NCI-H345 treated with DMSO at 0.1 percent for 48 hours (cell line): ENCODE data around the gene METTL2A.
"Not testable (repeated sequence)": the region's sequence is repeated elsewhere in the genome, so short reads cannot be mapped to it uniquely, and the experiment has no call there.

Experiments
- DNase-seq: peaks from one replicate; lab custom pipeline; 2025; ENCODE audit not compliant: unreplicated experiment; lab: John Stamatoyannopoulos, UW

METTL2A gene

GRCh38 chr17:62423647-62424461 lies at the start of gene METTL2A:
METTL2A (plus strand) TSS chr17:62423897; CDS start chr17:62423903, 6 bp downstream.
- DNase-seq, result peak; percentile 87

GRCh38 chr17:62380253-62380652 lies 43.4 kb upstream of the METTL2A start, which contains the start of gene EFCAB3:
EFCAB3 (plus strand) TSS chr17:62380553; CDS start chr17:62382980, 2,427 bp downstream.
- DNase-seq, result no peak

- no peak for DNase-seq
These were observed 42.1 kb upstream of the METTL2A start for GRCh38 chr17:62381561-62381960.

GRCh38 chr17:62388856-62389255 lies 34.8 kb upstream of the METTL2A start:
- no peak for DNase-seq

GRCh38 chr17:62392908-62393307 lies 30.8 kb upstream of the METTL2A start:
- no peak for DNase-seq

GRCh38 chr17:62398891-62399290 lies 24.8 kb upstream of the METTL2A start:
- DNase-seq, result no peak

- no peak for DNase-seq
These were observed 18.2 kb upstream of the METTL2A start for GRCh38 chr17:62405451-62405850.

- DNase-seq, result not testable (repeated sequence)
These were observed 10.6 kb upstream of the METTL2A start for GRCh38 chr17:62413090-62413489.

GRCh38 chr17:62426214-62426613 lies 2.5 kb downstream of the METTL2A start:
- not testable (repeated sequence) for DNase-seq

- not testable (repeated sequence) for DNase-seq
These were observed 11.6 kb downstream of the METTL2A start for GRCh38 chr17:62435251-62435650.

- not testable (repeated sequence) for DNase-seq
These were observed 17.5 kb downstream of the METTL2A start for GRCh38 chr17:62441181-62441580.

- DNase-seq, result no peak
These were observed 20.4 kb downstream of the METTL2A start for GRCh38 chr17:62444063-62444462.

GRCh38 chr17:62445791-62446190 lies 22.1 kb downstream of the METTL2A start:
- DNase-seq, result not testable (repeated sequence)

- DNase-seq, result not testable (repeated sequence)
These were observed 28.5 kb downstream of the METTL2A start for GRCh38 chr17:62452195-62452594.

GRCh38 chr17:62453041-62453440 lies 29.3 kb downstream of the METTL2A start:
- not testable (repeated sequence) for DNase-seq

- not testable (repeated sequence) for DNase-seq
These were observed 30.0 kb downstream of the METTL2A start for GRCh38 chr17:62453656-62454055.

GRCh38 chr17:62454111-62454510 lies 30.4 kb downstream of the METTL2A start:
- DNase-seq, result not testable (repeated sequence)

- no peak for DNase-seq
These were observed 32.3 kb downstream of the METTL2A start for GRCh38 chr17:62456016-62456415.

- not testable (repeated sequence) for DNase-seq
These were observed 34.8 kb downstream of the METTL2A start for GRCh38 chr17:62458483-62458882.

GRCh38 chr17:62464422-62464821 lies 40.7 kb downstream of the METTL2A start:
- DNase-seq, result not testable (repeated sequence)

GRCh38 chr17:62465271-62465670 lies 41.6 kb downstream of the METTL2A start:
- not testable (repeated sequence) for DNase-seq

- DNase-seq, result peak; percentile 62
These were observed 47.1 kb downstream of the METTL2A start for GRCh38 chr17:62470666-62471379.
